ENCODE data around the gene ZFHX3. TPM values are rescaled to one million over a fixed set of nuclear protein-coding genes. Genes with fewer than 3 reads are reported as not detected.

ZFHX3 gene
- total RNA-seq, 2 donors from 2014 or later: 57.7 to 70.1 TPM

- H3K4me1 ChIP-seq (ENCODE audit: control insufficient read depth in 1 of 2, low read depth in 2 of 2): peaks cover 45 to 73% of the 10 kb centered on the region in 2 donors
- H3K4me3 ChIP-seq: no peak overlapping the region
- no peaks in the 10 kb centered on the region for H3K27me3 ChIP-seq (replicated peaks; ENCODE audit: insufficient read depth)
- TF ChIP-seq, protein P1, sequence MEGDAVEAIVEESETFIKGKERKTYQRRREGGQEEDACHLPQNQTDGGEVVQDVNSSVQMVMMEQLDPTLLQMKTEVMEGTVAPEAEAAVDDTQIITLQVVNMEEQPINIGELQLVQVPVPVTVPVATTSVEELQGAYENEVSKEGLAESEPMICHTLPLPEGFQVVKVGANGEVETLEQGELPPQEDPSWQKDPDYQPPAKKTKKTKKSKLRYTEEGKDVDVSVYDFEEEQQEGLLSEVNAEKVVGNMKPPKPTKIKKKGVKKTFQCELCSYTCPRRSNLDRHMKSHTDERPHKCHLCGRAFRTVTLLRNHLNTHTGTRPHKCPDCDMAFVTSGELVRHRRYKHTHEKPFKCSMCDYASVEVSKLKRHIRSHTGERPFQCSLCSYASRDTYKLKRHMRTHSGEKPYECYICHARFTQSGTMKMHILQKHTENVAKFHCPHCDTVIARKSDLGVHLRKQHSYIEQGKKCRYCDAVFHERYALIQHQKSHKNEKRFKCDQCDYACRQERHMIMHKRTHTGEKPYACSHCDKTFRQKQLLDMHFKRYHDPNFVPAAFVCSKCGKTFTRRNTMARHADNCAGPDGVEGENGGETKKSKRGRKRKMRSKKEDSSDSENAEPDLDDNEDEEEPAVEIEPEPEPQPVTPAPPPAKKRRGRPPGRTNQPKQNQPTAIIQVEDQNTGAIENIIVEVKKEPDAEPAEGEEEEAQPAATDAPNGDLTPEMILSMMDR (IDR thresholded peaks at IDR 0.05): no peak
- H3K9me3 ChIP-seq: no peaks in the 10 kb centered on the region
- DNase-seq (ENCODE audit: low spot score) (no peak), ATAC-seq (ENCODE audit: insufficient number of reproducible peaks, low FRiP score, low read depth) (no peak)
- no peaks in the 10 kb centered on the region for H3K36me3 ChIP-seq
- H3K27ac ChIP-seq: no peak overlapping the region
Observed at GRCh38 chr16:73031155-73031866, 16.6 kb downstream of the ZFHX3 start.

DNA sequence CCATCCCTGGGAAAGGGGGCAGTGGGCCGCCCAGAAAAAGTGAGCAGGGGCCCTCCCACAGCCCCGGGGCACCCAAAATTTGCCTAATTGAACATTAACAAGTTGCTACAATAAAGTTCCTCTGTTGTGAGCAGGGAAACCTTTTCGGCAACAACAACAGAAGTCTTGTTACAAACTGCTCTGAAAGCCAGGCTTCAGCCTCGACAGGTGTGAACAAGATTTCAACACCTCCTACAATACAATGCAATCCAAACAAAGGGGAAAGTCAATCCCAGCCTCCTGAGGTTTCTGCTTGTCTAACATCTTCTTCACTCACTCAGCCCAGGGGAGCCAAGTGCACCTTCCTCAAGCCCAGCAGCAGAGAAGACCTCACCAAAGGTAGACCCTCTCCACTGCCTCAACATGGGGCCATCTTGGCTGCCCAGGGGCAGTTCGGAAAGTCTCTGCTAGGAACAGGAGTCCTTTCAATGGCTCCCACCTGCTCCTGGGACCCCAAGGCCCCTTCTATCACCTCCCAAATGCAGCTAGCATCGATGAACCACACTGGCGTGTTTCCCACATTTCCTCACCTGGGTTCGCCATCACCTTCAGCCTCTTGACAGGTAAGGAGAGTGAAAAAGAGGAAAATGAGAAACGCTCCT is 19.1 kb downstream of the ZFHX3 start:
- Histone ChIP-seq H3K27me3 (replicated peaks; ENCODE audit: insufficient read depth) (no peaks in the 10 kb centered on the region), H3K4me3 (no peak overlapping the region), H3K4me1 (ENCODE audit: control insufficient read depth in 1 of 2, low read depth in 2 of 2) (peaks cover 46 to 73% of the 10 kb centered on the region in 2 donors), H3K36me3 (no peaks in the 10 kb centered on the region), H3K27ac (no peak overlapping the region), H3K9me3 (no peaks in the 10 kb centered on the region)
- DNase-seq (ENCODE audit: low spot score): no peak
- no peak for ATAC-seq (ENCODE audit: insufficient number of reproducible peaks, low FRiP score, low read depth)
- TF ChIP-seq, protein P1 (IDR thresholded peaks at IDR 0.05): no peak

GRCh38 chr16:73028263-73028662 is 19.7 kb downstream of the ZFHX3 start:
- peaks cover 40 to 73% of the 10 kb centered on the region in 2 donors for H3K4me1 ChIP-seq (ENCODE audit: control insufficient read depth in 1 of 2, low read depth in 2 of 2)
- ATAC-seq (ENCODE audit: insufficient number of reproducible peaks, low FRiP score, low read depth) (no peak), DNase-seq (ENCODE audit: low spot score) (no peak)
- H3K27ac ChIP-seq: peak overlapping the region in 1 of 2 donors; percentile 63
- no peaks in the 10 kb centered on the region for H3K9me3 ChIP-seq
- TF ChIP-seq, protein P1 (IDR thresholded peaks at IDR 0.05): no peak
- no peak overlapping the region for H3K4me3 ChIP-seq
- H3K27me3 ChIP-seq (replicated peaks; ENCODE audit: insufficient read depth): no peaks in the 10 kb centered on the region
- H3K36me3 ChIP-seq: no peaks in the 10 kb centered on the region

- Histone ChIP-seq H3K36me3 (no peaks in the 10 kb centered on the region), H3K4me3 (no peak overlapping the region), H3K9me3 (no peaks in the 10 kb centered on the region), H3K27ac (peak overlapping the region in 1 of 2 donors; percentile 63), H3K27me3 (replicated peaks; ENCODE audit: insufficient read depth) (no peaks in the 10 kb centered on the region), H3K4me1 (ENCODE audit: control insufficient read depth in 1 of 2, low read depth in 2 of 2) (peaks cover 34 to 69% of the 10 kb centered on the region in 2 donors)
- TF ChIP-seq, protein P1 (IDR thresholded peaks at IDR 0.05): no peak
- DNase-seq (ENCODE audit: low spot score) (no peak), ATAC-seq (ENCODE audit: insufficient number of reproducible peaks, low FRiP score, low read depth) (no peak)
Observed at GRCh38 chr16:73027685-73028111, 20.2 kb downstream of the ZFHX3 start.
